Measurements from ENCODE around the gene ELMO3. TPM values are rescaled to one million over a fixed set of nuclear protein-coding genes. Genes with fewer than 3 reads are reported as not detected.

The ELMO3 gene
- total and polyA plus RNA-seq, 2 of the 13 experiments (the other 11 are each of a cell fraction or from before 2014, with no cell fraction given), result 2.6 to 4.0 TPM

DNA sequence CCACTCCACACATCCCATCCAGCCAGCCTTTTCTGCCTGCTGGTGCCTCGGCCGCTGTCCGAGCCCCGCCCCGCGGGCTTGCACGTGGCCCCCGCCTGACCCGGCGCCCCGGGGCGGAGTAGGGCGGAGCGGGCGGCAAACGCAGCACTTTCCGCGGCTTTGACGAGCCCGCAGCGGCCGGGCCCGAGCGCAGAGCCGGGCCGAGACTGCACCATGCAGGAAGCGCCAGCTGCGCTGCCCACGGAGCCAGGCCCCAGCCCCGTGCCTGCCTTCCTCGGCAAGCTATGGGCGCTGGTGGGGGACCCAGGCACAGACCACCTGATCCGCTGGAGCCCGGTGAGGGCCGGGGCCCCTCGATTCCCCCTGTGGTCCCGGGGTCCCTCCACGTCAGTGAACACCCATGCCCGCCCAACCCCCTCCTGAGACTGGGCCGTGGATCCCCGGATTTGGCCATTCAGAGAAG lies 34.3 kb upstream of the ELMO3 start, which contains the start of gene HSF4 (continued):
- TF ChIP-seq, protein P1, sequence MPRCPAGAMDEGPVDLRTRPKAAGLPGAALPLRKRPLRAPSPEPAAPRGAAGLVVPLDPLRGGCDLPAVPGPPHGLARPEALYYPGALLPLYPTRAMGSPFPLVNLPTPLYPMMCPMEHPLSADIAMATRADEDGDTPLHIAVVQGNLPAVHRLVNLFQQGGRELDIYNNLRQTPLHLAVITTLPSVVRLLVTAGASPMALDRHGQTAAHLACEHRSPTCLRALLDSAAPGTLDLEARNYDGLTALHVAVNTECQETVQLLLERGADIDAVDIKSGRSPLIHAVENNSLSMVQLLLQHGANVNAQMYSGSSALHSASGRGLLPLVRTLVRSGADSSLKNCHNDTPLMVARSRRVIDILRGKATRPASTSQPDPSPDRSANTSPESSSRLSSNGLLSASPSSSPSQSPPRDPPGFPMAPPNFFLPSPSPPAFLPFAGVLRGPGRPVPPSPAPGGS (CRISPR knock-in tag; IDR thresholded peaks at IDR 0.05), result peak; percentile 88; the same call in 1 of the 2 replicates
- TF ChIP-seq ZFP62 (CRISPR knock-in tag; IDR thresholded peaks at IDR 0.05), result no peak
- peak; percentile 81; the same call in 1 of the 2 replicates for TF ChIP-seq ZNF558 (CRISPR knock-in tag; IDR thresholded peaks at IDR 0.05; ENCODE audit: borderline replicate concordance)
- TF ChIP-seq ZNF264 (CRISPR knock-in tag; IDR thresholded peaks at IDR 0.05), result peak; percentile 89
- no peak for TF ChIP-seq MZF1 (CRISPR knock-in tag; IDR thresholded peaks at IDR 0.05; ENCODE audit: borderline replicate concordance)
- TF ChIP-seq ZNF891 (CRISPR knock-in tag; IDR thresholded peaks at IDR 0.05), result peak; percentile 43; the same call in 1 of the 2 replicates
- TF ChIP-seq ZNF598 (CRISPR knock-in tag; IDR thresholded peaks at IDR 0.05; ENCODE audit: borderline replicate concordance), result peak; percentile 77; the same call in 1 of the 2 replicates
- TF ChIP-seq, protein P2, sequence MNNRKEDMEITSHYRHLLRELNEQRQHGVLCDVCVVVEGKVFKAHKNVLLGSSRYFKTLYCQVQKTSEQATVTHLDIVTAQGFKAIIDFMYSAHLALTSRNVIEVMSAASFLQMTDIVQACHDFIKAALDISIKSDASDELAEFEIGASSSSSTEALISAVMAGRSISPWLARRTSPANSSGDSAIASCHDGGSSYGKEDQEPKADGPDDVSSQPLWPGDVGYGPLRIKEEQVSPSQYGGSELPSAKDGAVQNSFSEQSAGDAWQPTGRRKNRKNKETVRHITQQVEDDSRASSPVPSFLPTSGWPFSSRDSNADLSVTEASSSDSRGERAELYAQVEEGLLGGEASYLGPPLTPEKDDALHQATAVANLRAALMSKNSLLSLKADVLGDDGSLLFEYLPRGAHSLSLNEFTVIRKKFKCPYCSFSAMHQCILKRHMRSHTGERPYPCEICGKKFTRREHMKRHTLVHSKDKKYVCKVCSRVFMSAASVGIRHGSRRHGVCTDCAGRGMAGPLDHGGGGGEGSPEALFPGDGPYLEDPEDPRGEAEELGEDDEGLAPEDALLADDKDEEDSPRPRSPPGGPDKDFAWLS (CRISPR knock-in tag; IDR thresholded peaks at IDR 0.05; ENCODE audit: borderline replicate concordance), result no peak
- peak; percentile 56; the same call in 1 of the 2 replicates for TF ChIP-seq ZBTB7B (CRISPR knock-in tag; IDR thresholded peaks at IDR 0.05)
- TF ChIP-seq ZNF296 (CRISPR knock-in tag; conservative IDR thresholded peaks at IDR 0.05), result no peak
- TF ChIP-seq CCAR2 (optimal IDR thresholded peaks at IDR 0.05; ENCODE audit: low read depth, low read length), result no peak
- TF ChIP-seq ZNF577 (CRISPR knock-in tag; IDR thresholded peaks at IDR 0.05; ENCODE audit: borderline replicate concordance, low read depth), result no peak
- TF ChIP-seq PITX1 (CRISPR knock-in tag; IDR thresholded peaks at IDR 0.05), result no peak; the same call in 1 of the 2 replicates
- TF ChIP-seq, protein P3, sequence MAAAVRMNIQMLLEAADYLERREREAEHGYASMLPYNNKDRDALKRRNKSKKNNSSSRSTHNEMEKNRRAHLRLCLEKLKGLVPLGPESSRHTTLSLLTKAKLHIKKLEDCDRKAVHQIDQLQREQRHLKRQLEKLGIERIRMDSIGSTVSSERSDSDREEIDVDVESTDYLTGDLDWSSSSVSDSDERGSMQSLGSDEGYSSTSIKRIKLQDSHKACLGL (CRISPR knock-in tag; IDR thresholded peaks at IDR 0.05), result peak; percentile 84; the same call in 1 of the 2 replicates
- TF ChIP-seq NR2F1 (CRISPR knock-in tag; IDR thresholded peaks at IDR 0.05), result peak; percentile 68 to 80; a peak in 3 of 4 replicates
- TF ChIP-seq ZNF850 (CRISPR knock-in tag; conservative IDR thresholded peaks at IDR 0.05), result no peak
- peak; percentile 96 for TF ChIP-seq ZNF687 (CRISPR knock-in tag; IDR thresholded peaks at IDR 0.05)
- TF ChIP-seq, protein P4, sequence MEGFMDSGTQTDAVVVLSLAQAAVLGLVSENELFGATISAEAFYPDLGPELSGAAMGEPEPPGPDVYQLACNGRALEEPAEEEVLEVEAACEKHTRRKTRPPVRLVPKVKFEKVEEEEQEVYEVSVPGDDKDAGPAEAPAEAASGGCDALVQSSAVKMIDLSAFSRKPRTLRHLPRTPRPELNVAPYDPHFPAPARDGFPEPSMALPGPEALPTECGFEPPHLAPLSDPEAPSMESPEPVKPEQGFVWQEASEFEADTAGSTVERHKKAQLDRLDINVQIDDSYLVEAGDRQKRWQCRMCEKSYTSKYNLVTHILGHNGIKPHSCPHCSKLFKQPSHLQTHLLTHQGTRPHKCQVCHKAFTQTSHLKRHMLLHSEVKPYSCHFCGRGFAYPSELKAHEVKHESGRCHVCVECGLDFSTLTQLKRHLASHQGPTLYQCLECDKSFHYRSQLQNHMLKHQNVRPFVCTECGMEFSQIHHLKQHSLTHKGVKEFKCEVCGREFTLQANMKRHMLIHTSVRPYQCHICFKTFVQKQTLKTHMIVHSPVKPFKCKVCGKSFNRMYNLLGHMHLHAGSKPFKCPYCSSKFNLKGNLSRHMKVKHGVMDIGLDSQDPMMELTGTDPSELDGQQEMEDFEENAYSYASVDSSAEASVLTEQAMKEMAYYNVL (CRISPR knock-in tag; IDR thresholded peaks at IDR 0.05; ENCODE audit: borderline replicate concordance), result peak; percentile 85
- peak; percentile 86; the same call in 1 of the 2 replicates for TF ChIP-seq ZIK1 (CRISPR knock-in tag; IDR thresholded peaks at IDR 0.05; ENCODE audit: borderline replicate concordance, low read depth)
- no peak for TF ChIP-seq JARID2 (CRISPR knock-in tag; IDR thresholded peaks at IDR 0.05; ENCODE audit: insufficient replicate concordance)

Measured in HepG2 (cell line).